SJSA1 (cell line): Measurements from ENCODE around the gene ARSI. TPM values are rescaled to one million over a fixed set of nuclear protein-coding genes. Genes with fewer than 3 reads are reported as not detected.
A peak's percentile ranks its signal among the peaks of the same experiment; 100 is the strongest.

Source experiments
- DNase-seq, 2 experiments: peaks; one replicate each; pipeline ENCODE4 v3.0.0-alpha.2; 2015 to 2020; ENCODE audit warnings: low spot score in 2 of 2, low read depth in 1 of 2
- H3K27ac ChIP-seq: fragments of 250-450 bp; sonication (Bioruptor Pico); 2 replicates; pipeline ENCODE4 v1.5.1; 2020; ENCODE audit warnings: mild to moderate bottlenecking, moderate library complexity
- H3K27me3 ChIP-seq: fragments of 250-450 bp; sonication (Bioruptor Pico); replicated peaks from 2 replicates; pipeline ENCODE4 v1.5.1; 2020; ENCODE audit warnings: mild to moderate bottlenecking, moderate library complexity
- H3K36me3 ChIP-seq: fragments of 250-450 bp; sonication (Bioruptor Pico); 2 replicates; pipeline ENCODE4 v1.5.1; 2020; ENCODE audit warnings: mild to moderate bottlenecking
- H3K4me1 ChIP-seq: fragments of 250-450 bp; sonication (Bioruptor Pico); replicated peaks from 2 replicates; pipeline ENCODE4 v1.6.1; 2021; ENCODE audit warnings: mild to moderate bottlenecking
- H3K4me3 ChIP-seq: fragments of 250-450 bp; sonication (Bioruptor Pico); 2 replicates; pipeline ENCODE4 v1.5.1; 2020; ENCODE audit warnings: mild to moderate bottlenecking
- H3K9me3 ChIP-seq: fragments of 250-450 bp; sonication (Bioruptor Pico); replicated peaks from 2 replicates; pipeline ENCODE4 v1.5.1; 2020; ENCODE audit warnings: mild to moderate bottlenecking
- total RNA-seq: library from RNA; depleted of rRNA; stranded (reverse); fragments of >200 nt; shearing (Covaris generic); gene quantifications from 2 replicates; pipeline ENCODE4 v1.2.3, GENCODE V29; 2014

Gene ARSI
- total RNA-seq, 1 experiment from 2014 or later = 0.21 TPM

DNA sequence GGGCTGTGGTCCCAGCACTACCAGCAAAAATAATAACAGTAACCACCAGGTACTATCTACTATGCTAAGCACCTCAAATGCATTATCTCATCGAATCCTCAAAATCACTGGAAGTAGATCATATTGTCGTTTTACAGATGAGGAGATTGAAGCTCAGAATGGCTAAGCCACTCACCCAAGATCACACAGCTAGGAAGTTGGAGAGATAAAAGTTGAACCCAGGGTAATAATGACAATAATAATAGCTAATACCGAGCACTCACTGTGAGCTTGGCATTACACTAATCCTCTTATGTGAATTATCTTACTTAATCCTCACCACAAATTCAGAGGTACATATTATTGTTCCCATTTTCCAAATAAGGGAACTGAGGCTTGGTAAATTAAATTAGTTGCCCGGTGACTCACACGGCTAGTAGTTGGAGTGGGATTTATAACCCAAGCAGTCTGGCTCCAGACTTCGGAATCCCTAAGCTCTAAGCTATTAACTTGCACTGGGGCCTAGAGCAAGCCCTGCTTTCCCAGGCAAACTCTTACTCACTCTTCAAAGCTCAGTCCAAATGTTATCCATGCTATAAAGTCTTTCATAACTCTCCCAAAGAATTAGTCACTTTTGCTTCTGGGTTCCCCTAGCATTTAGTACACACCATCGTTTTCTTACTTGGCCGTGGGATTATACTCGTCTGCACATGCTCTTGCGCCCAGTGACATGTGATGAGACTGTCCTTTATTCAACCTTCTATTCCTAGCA, 3.8 kb downstream of the ARSI start:
- Histone ChIP-seq H3K36me3 (no peaks in the 10 kb centered on the region), H3K4me3 (no peak overlapping the region), H3K4me1 (peaks cover 35% of the 10 kb centered on the region), H3K9me3 (no peaks in the 10 kb centered on the region), H3K27ac (peak overlapping the region; percentile 34), H3K27me3 (no peaks in the 10 kb centered on the region)
- peak; percentile 78 to 82 for DNase-seq

GRCh38 chr5:150297934-150298595, 4.6 kb downstream of the ARSI start:
- peaks cover 35% of the 10 kb centered on the region for H3K4me1 ChIP-seq
- no peak for DNase-seq
- H3K27ac ChIP-seq = no peak overlapping the region
- no peaks in the 10 kb centered on the region for H3K36me3 ChIP-seq
- H3K4me3 ChIP-seq = no peak overlapping the region
- no peaks in the 10 kb centered on the region for H3K27me3 ChIP-seq
- H3K9me3 ChIP-seq = no peaks in the 10 kb centered on the region

GRCh38 chr5:150297236-150297890, 5.3 kb downstream of the ARSI start:
- H3K27ac ChIP-seq = no peak overlapping the region
- H3K4me1 ChIP-seq = peaks cover 30% of the 10 kb centered on the region
- H3K4me3 ChIP-seq = no peak overlapping the region
- no peaks in the 10 kb centered on the region for H3K36me3 ChIP-seq
- DNase-seq = no peak
- H3K27me3 ChIP-seq = no peaks in the 10 kb centered on the region
- H3K9me3 ChIP-seq = no peaks in the 10 kb centered on the region

- H3K9me3 ChIP-seq = no peaks in the 10 kb centered on the region
- DNase-seq = no peak
- H3K36me3 ChIP-seq = no peaks in the 10 kb centered on the region
- H3K27me3 ChIP-seq = no peaks in the 10 kb centered on the region
- no peak overlapping the region for H3K27ac ChIP-seq
- no peak overlapping the region for H3K4me3 ChIP-seq
- peaks cover 30% of the 10 kb centered on the region for H3K4me1 ChIP-seq
Measured at GRCh38 chr5:150296496-150296895, 6.2 kb downstream of the ARSI start.

GRCh38 chr5:150295741-150296486, 6.8 kb downstream of the ARSI start:
- H3K4me1 ChIP-seq = peaks cover 30% of the 10 kb centered on the region
- no peaks in the 10 kb centered on the region for H3K36me3 ChIP-seq
- DNase-seq = no peak
- H3K4me3 ChIP-seq = no peak overlapping the region
- no peak overlapping the region for H3K27ac ChIP-seq
- no peaks in the 10 kb centered on the region for H3K27me3 ChIP-seq
- H3K9me3 ChIP-seq = no peaks in the 10 kb centered on the region

GRCh38 chr5:150295172-150295634, 7.5 kb downstream of the ARSI start:
- Histone ChIP-seq H3K27ac (no peak overlapping the region), H3K36me3 (no peaks in the 10 kb centered on the region)
- peak in 1 of 2 experiments; percentile 42 for DNase-seq

DNA sequence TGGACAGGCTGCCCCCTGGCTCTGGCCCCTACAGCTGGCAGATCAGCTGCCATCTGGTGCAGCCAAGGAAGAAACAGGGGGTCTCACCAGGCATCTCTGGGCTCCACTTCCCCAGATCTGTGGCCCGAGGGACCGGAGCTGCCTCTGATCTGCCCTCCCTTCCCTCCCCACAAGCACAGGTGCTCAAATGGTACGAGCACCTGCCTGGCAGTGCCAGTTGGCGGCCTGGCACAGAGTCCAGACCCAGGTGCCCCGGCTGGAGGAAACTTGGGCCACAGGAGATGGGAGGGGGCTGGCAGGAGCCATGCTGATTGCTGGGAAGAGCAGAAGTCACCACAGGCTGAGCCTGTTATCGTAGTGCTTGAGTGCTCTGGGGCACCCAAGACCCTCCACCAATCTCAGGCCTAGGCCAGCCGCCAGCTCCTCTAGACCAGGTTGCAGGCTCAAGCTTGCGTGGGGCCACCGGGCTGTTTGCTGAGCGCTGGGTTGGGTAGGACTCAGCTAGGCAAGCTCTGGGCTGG, 8.1 kb downstream of the ARSI start:
- no peak for DNase-seq
- H3K27me3 ChIP-seq = no peaks in the 10 kb centered on the region
- H3K4me3 ChIP-seq = no peak overlapping the region
- no peaks in the 10 kb centered on the region for H3K36me3 ChIP-seq
- H3K9me3 ChIP-seq = no peaks in the 10 kb centered on the region
- peaks cover 22% of the 10 kb centered on the region for H3K4me1 ChIP-seq
- H3K27ac ChIP-seq = no peak overlapping the region

More at GRCh38 chr5:150295172-150295634, 7.5 kb downstream of the ARSI start:
- no peak overlapping the region for H3K4me3 ChIP-seq
- no peaks in the 10 kb centered on the region for H3K9me3 ChIP-seq
- H3K27me3 ChIP-seq = no peaks in the 10 kb centered on the region
- peaks cover 28% of the 10 kb centered on the region for H3K4me1 ChIP-seq

GRCh38 chr5:150293091-150293941, 9.4 kb downstream of the ARSI start:
- no peak overlapping the region for H3K27ac ChIP-seq
- H3K9me3 ChIP-seq = no peaks in the 10 kb centered on the region
- DNase-seq = no peak
- peaks cover 9% of the 10 kb centered on the region for H3K4me1 ChIP-seq
- H3K36me3 ChIP-seq = no peaks in the 10 kb centered on the region
- no peak overlapping the region for H3K4me3 ChIP-seq
- H3K27me3 ChIP-seq = no peaks in the 10 kb centered on the region

DNA sequence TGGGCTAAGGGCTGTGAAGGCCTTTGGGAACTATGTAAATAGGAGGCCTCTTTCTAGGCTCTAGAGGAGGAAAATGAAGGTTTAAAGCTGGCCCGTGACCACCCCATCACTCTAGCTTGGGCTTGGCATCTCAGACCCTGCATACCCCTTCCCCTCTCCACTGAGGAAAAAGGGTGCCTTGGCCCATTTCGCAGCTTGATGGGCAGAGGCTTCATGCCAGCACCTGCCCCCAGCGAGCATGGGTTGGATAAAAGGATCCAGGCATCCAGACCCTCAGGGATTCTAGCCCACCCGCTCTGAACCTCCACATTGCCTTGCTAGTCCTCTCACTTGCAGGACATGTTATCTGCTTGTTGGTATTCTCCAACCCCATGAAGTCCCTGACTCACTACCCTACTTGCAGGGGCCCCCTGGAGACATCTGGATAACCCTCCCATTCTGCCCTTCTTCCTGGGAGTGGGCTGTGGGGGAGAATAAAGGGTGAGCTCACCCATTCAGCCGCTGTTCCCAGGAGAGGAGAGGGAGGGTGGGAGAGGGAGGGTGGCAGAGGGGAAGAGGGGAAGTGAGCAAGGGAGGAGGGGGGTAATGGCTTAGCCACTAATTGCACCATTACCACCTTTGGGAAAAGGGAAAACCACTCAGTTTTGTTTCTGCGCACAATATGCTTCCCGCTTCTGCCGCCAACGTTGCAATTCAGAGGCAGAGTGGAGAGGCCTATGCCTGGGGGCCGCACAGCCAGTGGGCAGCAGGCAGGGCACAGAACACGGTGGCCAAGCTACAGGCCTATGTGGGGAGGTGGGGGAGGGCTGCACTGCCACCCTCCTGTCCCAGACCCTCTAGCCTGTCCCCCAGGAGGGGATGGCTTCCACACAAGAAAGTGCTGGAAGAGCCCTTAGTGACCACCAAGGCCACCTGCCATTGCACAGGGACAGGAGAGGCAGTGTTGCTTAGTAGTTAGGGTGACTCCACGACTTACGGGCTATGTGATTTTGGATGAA, 11.0 kb downstream of the ARSI start:
- no peak overlapping the region for H3K27ac ChIP-seq
- no peaks in the 10 kb centered on the region for H3K36me3 ChIP-seq
- H3K4me1 ChIP-seq = peaks cover 7% of the 10 kb centered on the region
- no peaks in the 10 kb centered on the region for H3K27me3 ChIP-seq
- no peak overlapping the region for H3K4me3 ChIP-seq
- H3K9me3 ChIP-seq = no peaks in the 10 kb centered on the region
- no peak for DNase-seq

- Histone ChIP-seq H3K4me3 (no peak within 1 kb of the TSS), H3K4me1 (peaks cover 4% of the 10 kb centered on the region), H3K27ac (no peak within 1 kb of the TSS), H3K9me3 (no peaks in the 10 kb centered on the region), H3K36me3 (no peaks in the 10 kb centered on the region), H3K27me3 (no peaks in the 10 kb centered on the region)
- no peak for DNase-seq
Measured at GRCh38 chr5:150289551-150290390, 12.9 kb downstream of the ARSI start, which contains the start of gene CAMK2A. TSS of gene CAMK2A (minus strand) at chr5:150289773. CDS start at chr5:150289625, 148 bp downstream.

DNA sequence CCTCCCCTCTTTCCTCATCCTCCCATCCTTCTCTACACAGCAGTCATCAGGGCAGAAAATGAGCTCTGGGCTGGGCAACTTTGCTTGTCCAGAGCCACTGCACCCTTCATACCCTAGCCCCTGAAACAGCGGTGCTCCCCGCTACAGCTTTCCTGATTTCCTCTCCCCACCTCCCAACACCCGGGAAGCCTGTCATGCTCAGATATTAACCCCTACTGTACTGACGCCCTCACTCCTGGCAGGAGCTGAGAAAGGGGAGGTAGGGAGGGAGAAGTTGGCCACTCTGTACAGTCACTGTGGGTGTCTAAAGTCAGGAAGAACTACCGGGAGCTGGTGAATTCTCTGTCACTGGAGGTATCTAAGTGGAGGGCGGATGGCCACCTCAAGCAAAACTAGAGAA, 13.9 kb downstream of the ARSI start:
- Histone ChIP-seq H3K27ac (no peak overlapping the region), H3K4me3 (no peak overlapping the region), H3K4me1 (0 out of 2 replicates have a peak, but pooled peaks cover 3% of the 10 kb centered on the region), H3K36me3 (no peaks in the 10 kb centered on the region), H3K9me3 (no peaks in the 10 kb centered on the region), H3K27me3 (no peaks in the 10 kb centered on the region)
- no peak for DNase-seq
